ENCODE measurements around the gene ZNF362. TPM values are rescaled to one million over a fixed set of nuclear protein-coding genes. Genes with fewer than 3 reads are reported as not detected.

ZNF362 gene
- total RNA-seq, 6 experiments from 2014 or later = 15.3 to 19.6 (median 17.0) TPM

DNA sequence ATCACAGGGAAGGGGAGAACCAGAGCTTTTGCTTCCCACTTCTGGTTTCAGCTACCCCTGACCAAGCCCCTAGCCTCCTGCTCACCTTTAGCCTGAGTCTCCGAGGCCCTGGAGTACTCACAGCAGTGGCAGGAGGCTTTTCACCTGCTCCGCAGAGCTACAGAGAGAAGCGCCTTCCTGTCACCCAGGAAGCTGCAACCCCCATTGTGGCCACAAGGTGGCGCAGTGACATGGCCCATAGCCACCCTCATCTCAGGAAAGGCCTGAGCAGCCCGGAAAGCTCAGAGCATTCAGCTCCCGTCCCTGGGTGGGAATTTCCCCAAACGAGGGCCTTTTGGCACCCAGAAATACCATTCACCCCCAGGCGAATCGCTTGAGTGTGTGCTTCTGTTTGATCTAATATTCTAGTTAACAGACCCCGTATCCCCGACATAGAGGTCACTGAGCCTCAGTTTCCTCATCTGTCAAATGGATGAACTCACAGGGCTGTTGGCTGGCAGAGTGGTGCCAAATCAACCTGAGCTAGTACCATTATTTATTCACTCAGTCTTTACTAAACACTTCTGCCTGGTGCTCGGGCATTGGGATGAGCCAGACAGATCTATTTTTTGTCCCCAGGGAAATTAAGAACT lies 39.3 kb downstream of the ZNF362 start:
- H3K27ac Mint-ChIP-seq = peak overlapping the region; percentile 63; the same call in 1 of the 2 replicates

DNA sequence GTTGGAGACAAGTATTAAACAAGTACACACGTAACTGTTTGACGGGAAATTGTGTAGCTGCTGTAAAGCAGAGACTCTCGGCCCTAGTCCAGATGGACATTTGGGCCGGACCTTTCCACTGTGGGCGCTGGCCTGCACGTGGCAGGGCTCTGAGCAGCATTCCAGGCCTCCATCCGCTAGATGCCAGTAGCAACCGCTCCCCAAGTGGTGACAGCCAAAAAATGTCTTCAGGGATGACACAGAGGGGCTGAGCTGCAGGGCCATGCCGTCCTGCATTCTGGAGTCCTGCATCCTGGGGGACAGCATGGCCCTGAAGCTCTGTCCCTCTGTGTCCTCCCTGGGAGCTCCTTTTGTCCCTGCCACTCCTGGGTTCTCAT lies 39.8 kb downstream of the ZNF362 start:
- peaks cover 14% of the 10 kb centered on the region for H3K4me1 Mint-ChIP-seq (ENCODE audit: low read depth)
- H3K9me3 Mint-ChIP-seq = no peaks in the 10 kb centered on the region
- no peaks in the 10 kb centered on the region; the same call in 1 of the 2 replicates for H3K36me3 Mint-ChIP-seq (ENCODE audit: low read depth)
- peak; percentile 55 for DNase-seq
- no peak overlapping the region for H3K4me3 Mint-ChIP-seq
- peak overlapping the region; percentile 63; the same call in 1 of the 2 replicates for H3K27ac Mint-ChIP-seq
- no peaks in the 10 kb centered on the region; the same call in none of the 2 replicates for H3K27me3 Mint-ChIP-seq (ENCODE audit: insufficient read depth)
- TF ChIP-seq, protein P1, sequence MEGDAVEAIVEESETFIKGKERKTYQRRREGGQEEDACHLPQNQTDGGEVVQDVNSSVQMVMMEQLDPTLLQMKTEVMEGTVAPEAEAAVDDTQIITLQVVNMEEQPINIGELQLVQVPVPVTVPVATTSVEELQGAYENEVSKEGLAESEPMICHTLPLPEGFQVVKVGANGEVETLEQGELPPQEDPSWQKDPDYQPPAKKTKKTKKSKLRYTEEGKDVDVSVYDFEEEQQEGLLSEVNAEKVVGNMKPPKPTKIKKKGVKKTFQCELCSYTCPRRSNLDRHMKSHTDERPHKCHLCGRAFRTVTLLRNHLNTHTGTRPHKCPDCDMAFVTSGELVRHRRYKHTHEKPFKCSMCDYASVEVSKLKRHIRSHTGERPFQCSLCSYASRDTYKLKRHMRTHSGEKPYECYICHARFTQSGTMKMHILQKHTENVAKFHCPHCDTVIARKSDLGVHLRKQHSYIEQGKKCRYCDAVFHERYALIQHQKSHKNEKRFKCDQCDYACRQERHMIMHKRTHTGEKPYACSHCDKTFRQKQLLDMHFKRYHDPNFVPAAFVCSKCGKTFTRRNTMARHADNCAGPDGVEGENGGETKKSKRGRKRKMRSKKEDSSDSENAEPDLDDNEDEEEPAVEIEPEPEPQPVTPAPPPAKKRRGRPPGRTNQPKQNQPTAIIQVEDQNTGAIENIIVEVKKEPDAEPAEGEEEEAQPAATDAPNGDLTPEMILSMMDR (IDR thresholded peaks at IDR 0.05) = no peak

More for the DNA sequence above, 39.3 kb downstream of the ZNF362 start:
- Mint-ChIP-seq H3K4me3 (no peak overlapping the region), H3K36me3 (ENCODE audit: low read depth) (no peaks in the 10 kb centered on the region; the same call in 1 of the 2 replicates), H3K4me1 (ENCODE audit: low read depth) (peaks cover 9% of the 10 kb centered on the region), H3K9me3 (no peaks in the 10 kb centered on the region), H3K27me3 (ENCODE audit: insufficient read depth) (no peaks in the 10 kb centered on the region; the same call in none of the 2 replicates)
- peak; percentile 66 for DNase-seq
- TF ChIP-seq, protein P1 (IDR thresholded peaks at IDR 0.05) = peak; percentile 99

DNA sequence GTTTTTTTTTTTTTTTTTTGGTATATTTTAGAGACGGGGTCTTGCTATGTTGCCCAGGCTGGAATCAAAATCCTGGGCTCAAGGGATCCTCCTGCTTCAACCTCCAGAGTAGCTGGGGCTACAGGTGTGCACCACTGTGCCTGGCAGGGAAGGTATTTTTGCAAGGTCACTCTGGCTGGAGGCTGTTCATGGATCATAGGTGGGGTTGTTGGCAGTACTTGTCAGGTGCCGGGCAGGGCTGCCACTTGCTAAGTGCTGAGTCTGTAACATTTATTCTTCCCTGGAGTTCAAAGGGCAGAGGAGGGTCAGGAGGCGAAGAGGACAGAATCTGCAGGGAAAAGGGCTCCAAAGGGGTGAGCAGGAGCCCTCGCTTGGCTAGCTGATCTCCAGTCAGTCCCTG lies 40.5 kb downstream of the ZNF362 start:
- no peak overlapping the region for H3K4me3 Mint-ChIP-seq
- TF ChIP-seq, protein P1 (IDR thresholded peaks at IDR 0.05) = no peak
- no peaks in the 10 kb centered on the region; the same call in none of the 2 replicates for H3K27me3 Mint-ChIP-seq (ENCODE audit: insufficient read depth)
- H3K9me3 Mint-ChIP-seq = no peaks in the 10 kb centered on the region
- DNase-seq = no peak
- no peaks in the 10 kb centered on the region; the same call in 1 of the 2 replicates for H3K36me3 Mint-ChIP-seq (ENCODE audit: low read depth)
- peaks cover 21% of the 10 kb centered on the region for H3K4me1 Mint-ChIP-seq (ENCODE audit: low read depth)
- no peak overlapping the region for H3K27ac Mint-ChIP-seq

DNA sequence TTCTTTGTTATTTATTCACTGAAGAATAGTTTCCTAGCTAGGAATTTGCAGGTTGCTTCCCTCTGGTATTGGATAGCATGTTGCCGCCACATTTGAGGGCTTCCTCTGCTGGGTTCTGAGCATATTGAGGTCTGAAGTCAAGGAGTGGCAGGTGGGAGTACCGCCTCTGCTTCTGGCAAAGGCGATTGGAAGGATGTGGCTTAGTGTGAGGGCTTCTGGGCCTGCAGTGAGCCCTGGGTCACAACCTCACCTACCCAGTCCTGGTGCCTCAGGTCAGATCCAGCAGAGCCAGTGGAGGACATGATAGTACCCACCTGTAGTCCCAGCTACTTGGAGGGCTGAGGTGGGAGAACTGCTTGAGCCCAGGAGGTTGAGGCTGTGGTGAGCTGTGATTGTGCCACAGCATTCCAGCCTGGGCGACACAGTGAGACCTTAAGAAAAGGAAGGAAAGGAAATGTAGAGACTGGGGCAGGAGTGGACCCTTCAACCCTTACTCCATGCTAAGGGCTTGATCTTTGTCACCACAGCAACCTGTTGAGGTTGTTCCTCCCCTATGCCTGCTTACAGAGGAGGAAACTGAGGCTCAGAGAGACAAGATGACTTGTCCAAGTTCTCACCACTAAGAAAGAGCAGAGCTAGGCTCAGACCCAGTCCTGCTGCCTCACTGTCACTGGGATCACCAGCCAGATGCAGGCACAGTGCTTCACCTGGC lies 41.8 kb downstream of the ZNF362 start:
- Mint-ChIP-seq H3K36me3 (ENCODE audit: low read depth) (no peaks in the 10 kb centered on the region; the same call in 1 of the 2 replicates), H3K27ac (no peak overlapping the region), H3K4me3 (no peak overlapping the region), H3K4me1 (ENCODE audit: low read depth) (peaks cover 21% of the 10 kb centered on the region), H3K9me3 (no peaks in the 10 kb centered on the region), H3K27me3 (ENCODE audit: insufficient read depth) (no peaks in the 10 kb centered on the region; the same call in none of the 2 replicates)
- TF ChIP-seq, protein P1 (IDR thresholded peaks at IDR 0.05) = no peak
- no peak for DNase-seq

DNA sequence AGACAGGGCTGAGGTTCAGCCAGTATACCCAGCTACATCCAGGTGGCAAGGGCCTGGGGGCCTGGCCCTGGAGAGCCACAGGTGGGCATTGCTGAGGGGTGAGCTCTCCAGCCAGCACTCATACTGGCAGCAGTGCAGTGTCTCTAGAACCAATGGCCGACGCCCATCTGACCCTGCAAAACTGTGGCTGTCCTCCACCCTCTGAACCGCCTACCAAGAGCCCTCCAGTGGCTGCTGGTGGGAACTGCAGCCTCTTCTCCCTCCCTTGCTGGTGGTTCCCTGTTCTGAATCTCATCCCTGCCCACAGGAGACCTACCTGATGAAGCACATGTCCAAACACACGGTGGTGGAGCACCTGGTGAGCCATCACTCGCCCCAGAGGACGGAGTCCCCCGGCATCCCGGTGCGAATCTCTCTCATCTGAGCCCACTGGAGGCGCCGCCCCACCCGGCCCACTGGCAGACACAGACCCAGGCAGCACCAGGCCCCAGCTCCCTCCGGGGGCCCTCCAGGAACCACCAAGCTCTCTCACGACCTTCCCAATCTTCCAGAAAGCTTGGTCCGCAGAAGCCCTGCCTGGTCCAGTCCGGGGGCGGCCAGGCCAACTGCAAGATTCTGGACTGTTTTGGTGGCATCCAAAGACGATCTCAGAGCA lies 42.5 kb downstream of the ZNF362 start:
- peaks cover 21% of the 10 kb centered on the region for H3K4me1 Mint-ChIP-seq (ENCODE audit: low read depth)
- no peaks in the 10 kb centered on the region; the same call in none of the 2 replicates for H3K27me3 Mint-ChIP-seq (ENCODE audit: insufficient read depth)
- H3K36me3 Mint-ChIP-seq (ENCODE audit: low read depth) = no peaks in the 10 kb centered on the region; the same call in 1 of the 2 replicates
- H3K9me3 Mint-ChIP-seq = no peaks in the 10 kb centered on the region
- TF ChIP-seq, protein P1 (IDR thresholded peaks at IDR 0.05) = peak; percentile 93
- no peak overlapping the region for H3K4me3 Mint-ChIP-seq
- peak; percentile 56 for DNase-seq
- no peak overlapping the region for H3K27ac Mint-ChIP-seq
